T-helper 1 cell treated with Interleukin-12 subunit alpha and Interleukin-12 subunit beta and Interleukin-4 antibody, amounts not matched to agents 30 μg/mL and 1 μg/mL, for 36 hours (primary cell): ENCODE data around the gene GRIK5.

Experiments
- H3K27ac Mint-ChIP-seq: one replicate; pipeline ENCODE4 v1.8.0; 2021; ENCODE audit warnings: mild to moderate bottlenecking, mixed read lengths
- H3K27me3 Mint-ChIP-seq: one replicate; pipeline ENCODE4 v1.8.0; 2021; ENCODE audit warnings: low read depth, mixed read lengths
- H3K36me3 Mint-ChIP-seq: one replicate; pipeline ENCODE4 v1.8.0; 2021; ENCODE audit warnings: low read depth, mixed read lengths
- H3K4me1 Mint-ChIP-seq: one replicate; pipeline ENCODE4 v1.8.0; 2021; ENCODE audit warnings: low read depth, mixed read lengths
- H3K4me3 Mint-ChIP-seq: one replicate; pipeline ENCODE4 v1.8.0; 2021; ENCODE audit warnings: mild to moderate bottlenecking, moderate library complexity, mixed read lengths
- H3K9me3 Mint-ChIP-seq: one replicate; pipeline ENCODE4 v1.8.0; 2021; ENCODE audit warnings: mixed read lengths

GRIK5 gene

DNA sequence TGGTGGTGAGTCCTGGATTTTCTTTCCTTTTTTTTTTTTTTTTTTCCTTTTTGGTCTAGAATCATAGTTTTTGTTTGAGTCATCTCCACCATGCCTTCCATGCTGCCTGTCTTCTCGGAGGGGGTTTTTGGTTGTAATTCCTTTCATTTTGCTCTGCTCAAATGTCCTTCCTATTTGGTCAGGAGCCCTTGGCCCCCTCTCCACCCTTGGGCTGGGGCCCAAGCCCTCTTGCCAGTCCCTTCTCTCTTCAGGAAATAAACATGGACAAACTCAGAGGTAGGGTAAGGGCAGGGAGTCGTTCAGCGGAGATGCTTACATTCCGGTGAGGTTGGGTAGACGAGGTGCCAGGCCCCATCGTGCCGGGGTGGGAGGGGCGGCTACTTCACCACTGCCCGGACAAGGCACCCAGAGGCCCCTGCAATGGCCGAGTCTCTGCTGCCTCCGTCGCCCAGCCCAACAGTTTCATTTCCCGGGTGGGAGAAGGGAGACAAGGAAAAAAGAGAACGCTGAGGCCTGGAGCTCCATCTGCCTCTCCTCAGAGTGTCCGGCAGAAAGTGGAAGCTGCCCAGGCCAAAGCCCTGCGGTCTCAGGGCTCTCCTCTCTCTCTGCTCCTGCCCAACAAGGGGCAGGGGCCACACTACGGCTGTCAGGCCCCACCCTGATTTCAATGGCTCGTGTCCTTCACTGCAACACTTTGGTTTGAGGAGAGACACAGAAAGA lies 18.6 kb upstream of the GRIK5 start:
- H3K27ac Mint-ChIP-seq, result peak overlapping the region; percentile 62

DNA sequence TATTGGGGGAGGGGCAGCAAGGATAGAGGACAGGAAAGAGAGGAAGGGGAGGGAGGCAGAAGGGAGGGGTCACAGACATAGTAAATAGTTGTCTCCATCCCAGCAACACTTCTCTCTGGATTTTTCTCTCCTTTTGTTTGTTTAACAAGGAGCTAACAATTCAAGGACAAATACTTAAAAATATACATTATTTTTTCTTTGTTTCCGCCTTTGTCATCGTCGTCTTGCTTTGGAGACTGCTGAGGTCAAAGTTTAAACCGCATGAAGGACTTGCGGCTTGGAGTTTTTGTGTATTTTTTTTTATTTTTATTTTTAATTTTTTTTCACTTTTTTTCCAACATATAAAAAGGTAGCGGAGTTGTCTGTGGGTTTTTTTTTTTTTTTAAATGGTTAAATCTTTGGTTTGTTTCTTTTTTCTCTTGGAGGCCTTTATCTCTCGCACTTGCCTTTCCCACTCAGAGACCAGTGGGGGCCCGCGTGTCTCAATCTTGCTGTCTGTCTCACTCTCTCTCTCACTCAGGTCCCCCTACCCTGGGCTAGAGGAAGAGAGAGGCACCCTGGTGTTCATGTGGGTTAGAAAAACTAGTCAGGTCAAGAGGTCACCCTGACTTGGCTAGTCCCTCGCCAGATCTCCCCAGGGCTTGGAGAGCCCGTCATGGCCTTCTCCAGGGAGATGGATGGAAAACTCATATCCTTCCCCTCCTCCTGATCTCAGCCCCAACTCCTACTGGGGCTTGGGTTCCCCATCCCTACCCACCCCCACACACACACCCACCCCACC lies 17.0 kb upstream of the GRIK5 start:
- Mint-ChIP-seq H3K27ac (no peak overlapping the region), H3K9me3 (no peaks in the 10 kb centered on the region), H3K27me3 (no peaks in the 10 kb centered on the region)

More for the DNA sequence above, 18.6 kb upstream of the GRIK5 start:
- Mint-ChIP-seq H3K4me1 (peaks cover 36% of the 10 kb centered on the region), H3K9me3 (no peaks in the 10 kb centered on the region), H3K36me3 (peaks cover 17% of the 10 kb centered on the region), H3K27me3 (no peaks in the 10 kb centered on the region), H3K4me3 (no peak overlapping the region)

DNA sequence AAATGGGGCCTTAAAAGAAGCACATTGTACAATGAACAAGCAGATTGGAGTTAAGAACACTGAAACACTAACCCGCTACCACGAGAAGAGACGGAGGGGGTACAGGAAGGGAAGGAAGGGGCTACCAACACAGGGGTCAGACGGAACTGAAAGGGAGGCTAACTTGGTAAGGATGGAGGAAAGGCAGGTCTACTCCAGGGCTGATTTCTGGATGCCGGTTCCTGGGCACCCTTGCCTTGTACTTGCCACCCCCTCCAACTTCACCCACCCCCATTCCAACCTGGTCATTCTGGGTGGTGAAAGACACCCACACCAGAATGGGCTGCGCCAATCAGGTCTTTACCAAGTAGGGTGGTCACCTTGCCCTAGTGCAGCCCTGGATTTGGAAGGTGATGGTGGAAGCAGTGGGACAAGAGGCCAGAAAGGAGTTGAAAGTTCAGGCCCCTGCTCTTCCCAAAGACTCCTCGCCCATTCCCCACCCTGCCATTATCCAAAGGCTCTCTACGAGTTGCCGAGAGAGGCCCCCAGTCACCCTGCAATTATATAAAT lies 16.3 kb upstream of the GRIK5 start:
- H3K9me3 Mint-ChIP-seq, result no peaks in the 10 kb centered on the region
- no peaks in the 10 kb centered on the region for H3K27me3 Mint-ChIP-seq
- H3K4me1 Mint-ChIP-seq, result peaks cover 36% of the 10 kb centered on the region
- H3K27ac Mint-ChIP-seq, result no peak overlapping the region
- peaks cover 18% of the 10 kb centered on the region for H3K36me3 Mint-ChIP-seq
- no peak overlapping the region for H3K4me3 Mint-ChIP-seq

More for the DNA sequence above, 17.0 kb upstream of the GRIK5 start:
- peaks cover 31% of the 10 kb centered on the region for H3K4me1 Mint-ChIP-seq
- no peak overlapping the region for H3K4me3 Mint-ChIP-seq
- H3K36me3 Mint-ChIP-seq, result peaks cover 12% of the 10 kb centered on the region

DNA sequence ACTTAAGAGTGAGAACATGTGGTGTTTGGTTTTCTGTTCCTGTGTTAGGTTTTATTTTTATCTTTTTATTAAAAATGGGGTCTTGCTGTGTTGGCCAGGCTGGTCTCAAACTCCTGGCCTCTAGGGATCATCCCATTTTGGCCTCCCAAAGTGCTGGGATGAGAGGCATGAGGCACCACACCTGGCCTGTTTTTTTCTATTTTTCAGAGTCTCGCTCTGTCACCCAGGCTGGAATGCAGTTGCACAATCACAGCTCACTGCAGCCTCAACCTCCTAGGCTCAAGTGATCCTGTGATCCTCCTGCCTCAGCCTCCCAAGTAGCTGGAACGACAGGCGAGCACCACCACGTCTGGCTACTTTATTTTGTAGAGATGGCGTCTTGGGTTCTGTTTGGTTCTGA lies 13.5 kb upstream of the GRIK5 start:
- Mint-ChIP-seq H3K4me3 (no peak overlapping the region), H3K9me3 (no peaks in the 10 kb centered on the region), H3K27ac (no peak overlapping the region), H3K36me3 (peaks cover 14% of the 10 kb centered on the region), H3K27me3 (no peaks in the 10 kb centered on the region), H3K4me1 (peaks cover 15% of the 10 kb centered on the region)

DNA sequence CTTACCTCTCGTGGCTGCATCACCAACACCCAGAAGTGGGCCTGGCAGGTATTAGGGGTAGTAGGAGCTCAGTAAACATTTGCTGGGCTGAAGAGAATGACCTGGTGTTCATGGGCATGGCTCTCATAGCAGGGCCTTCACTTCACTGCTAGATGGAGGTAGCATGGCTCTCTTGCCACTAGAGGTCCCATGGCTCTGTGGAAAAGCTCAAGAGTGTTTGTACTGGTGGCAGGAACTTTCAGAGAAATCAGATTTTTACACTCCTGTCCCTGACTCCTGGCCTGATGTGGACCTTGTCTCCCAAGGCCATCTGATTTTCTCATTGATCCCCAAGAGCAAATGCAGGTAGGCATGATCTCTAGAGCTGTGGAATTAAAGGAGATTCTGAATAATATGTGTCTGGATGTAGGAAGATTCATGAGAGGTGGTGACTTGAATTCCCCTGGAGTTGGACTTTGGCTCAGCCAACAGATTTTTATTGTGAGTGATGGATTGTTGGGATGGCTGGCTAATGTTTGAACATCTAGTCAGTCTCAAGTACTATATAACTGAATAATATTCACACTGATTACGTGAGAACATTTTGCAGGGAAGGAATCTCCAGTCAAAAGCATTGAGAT lies 11.7 kb upstream of the GRIK5 start:
- Mint-ChIP-seq H3K4me1 (peaks cover 30% of the 10 kb centered on the region), H3K9me3 (no peaks in the 10 kb centered on the region), H3K27me3 (no peaks in the 10 kb centered on the region), H3K36me3 (peaks cover 20% of the 10 kb centered on the region), H3K4me3 (no peak overlapping the region), H3K27ac (peak overlapping the region; percentile 31)

DNA sequence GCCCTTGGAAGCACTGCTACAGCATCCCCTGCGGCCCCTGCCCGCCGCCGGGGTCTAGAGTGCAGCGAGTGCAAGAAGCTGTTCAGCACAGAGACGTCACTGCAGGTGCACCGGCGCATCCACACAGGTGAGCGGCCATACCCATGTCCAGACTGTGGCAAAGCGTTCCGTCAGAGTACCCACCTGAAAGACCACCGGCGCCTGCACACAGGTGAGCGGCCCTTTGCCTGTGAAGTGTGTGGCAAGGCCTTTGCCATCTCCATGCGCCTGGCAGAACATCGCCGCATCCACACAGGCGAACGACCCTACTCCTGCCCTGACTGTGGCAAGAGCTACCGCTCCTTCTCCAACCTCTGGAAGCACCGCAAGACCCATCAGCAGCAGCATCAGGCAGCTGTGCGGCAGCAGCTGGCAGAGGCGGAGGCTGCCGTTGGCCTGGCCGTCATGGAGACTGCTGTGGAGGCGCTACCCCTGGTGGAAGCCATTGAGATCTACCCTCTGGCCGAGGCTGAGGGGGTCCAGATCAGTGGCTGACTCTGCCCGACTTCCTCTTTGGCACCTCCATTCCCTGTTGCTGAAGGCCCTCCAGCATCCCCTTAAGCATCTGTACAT lies 10.9 kb upstream of the GRIK5 start:
- H3K4me3 Mint-ChIP-seq, result no peak overlapping the region
- no peaks in the 10 kb centered on the region for H3K27me3 Mint-ChIP-seq
- H3K4me1 Mint-ChIP-seq, result peaks cover 34% of the 10 kb centered on the region
- peaks cover 20% of the 10 kb centered on the region for H3K36me3 Mint-ChIP-seq
- no peaks in the 10 kb centered on the region for H3K9me3 Mint-ChIP-seq
- H3K27ac Mint-ChIP-seq, result no peak overlapping the region

DNA sequence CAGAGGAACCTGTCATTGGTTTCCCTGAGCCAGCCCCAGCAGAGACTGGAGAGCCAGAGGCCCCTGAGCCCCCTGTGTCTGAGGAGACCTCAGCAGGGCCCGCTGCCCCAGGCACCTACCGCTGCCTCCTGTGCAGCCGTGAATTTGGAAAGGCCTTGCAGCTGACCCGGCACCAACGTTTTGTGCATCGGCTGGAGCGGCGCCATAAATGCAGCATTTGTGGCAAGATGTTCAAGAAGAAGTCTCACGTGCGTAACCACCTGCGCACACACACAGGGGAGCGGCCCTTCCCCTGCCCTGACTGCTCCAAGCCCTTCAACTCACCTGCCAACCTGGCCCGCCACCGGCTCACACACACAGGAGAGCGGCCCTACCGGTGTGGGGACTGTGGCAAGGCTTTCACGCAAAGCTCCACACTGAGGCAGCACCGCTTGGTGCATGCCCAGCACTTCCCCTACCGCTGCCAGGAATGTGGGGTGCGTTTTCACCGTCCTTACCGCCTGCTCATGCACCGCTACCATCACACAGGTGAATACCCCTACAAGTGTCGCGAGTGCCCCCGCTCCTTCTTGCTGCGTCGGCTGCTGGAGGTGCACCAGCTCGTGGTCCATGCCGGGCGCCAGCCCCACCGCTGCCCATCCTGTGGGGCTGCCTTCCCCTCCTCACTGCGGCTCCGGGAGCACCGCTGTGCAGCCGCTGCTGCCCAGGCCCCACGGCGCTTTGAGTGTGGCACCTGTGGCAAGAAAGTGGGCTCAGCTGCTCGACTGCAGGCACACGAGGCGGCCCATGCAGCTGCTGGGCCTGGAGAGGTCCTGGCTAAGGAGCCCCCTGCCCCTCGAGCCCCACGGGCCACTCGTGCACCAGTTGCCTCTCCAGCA lies 10.1 kb upstream of the GRIK5 start:
- Mint-ChIP-seq H3K4me3 (no peak overlapping the region), H3K36me3 (peaks cover 24% of the 10 kb centered on the region), H3K4me1 (peaks cover 40% of the 10 kb centered on the region), H3K27me3 (no peaks in the 10 kb centered on the region), H3K27ac (no peak overlapping the region), H3K9me3 (no peaks in the 10 kb centered on the region)

DNA sequence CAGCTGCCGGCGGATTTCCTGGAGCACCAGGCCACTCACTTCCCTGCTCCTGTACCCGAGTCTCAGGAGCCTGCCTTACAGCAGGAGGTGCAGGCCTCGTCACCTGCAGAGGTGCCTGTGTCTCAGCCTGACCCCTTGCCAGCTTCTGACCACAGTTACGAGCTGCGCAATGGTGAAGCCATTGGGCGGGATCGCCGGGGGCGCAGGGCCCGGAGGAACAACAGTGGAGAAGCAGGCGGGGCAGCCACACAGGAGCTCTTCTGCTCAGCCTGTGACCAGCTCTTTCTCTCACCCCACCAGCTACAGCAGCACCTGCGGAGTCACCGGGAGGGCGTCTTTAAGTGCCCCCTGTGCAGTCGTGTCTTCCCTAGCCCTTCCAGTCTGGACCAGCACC lies 9.3 kb upstream of the GRIK5 start:
- Mint-ChIP-seq H3K36me3 (peaks cover 24% of the 10 kb centered on the region), H3K4me3 (no peak overlapping the region), H3K9me3 (no peaks in the 10 kb centered on the region), H3K27ac (no peak overlapping the region), H3K4me1 (peaks cover 42% of the 10 kb centered on the region), H3K27me3 (no peaks in the 10 kb centered on the region)

DNA sequence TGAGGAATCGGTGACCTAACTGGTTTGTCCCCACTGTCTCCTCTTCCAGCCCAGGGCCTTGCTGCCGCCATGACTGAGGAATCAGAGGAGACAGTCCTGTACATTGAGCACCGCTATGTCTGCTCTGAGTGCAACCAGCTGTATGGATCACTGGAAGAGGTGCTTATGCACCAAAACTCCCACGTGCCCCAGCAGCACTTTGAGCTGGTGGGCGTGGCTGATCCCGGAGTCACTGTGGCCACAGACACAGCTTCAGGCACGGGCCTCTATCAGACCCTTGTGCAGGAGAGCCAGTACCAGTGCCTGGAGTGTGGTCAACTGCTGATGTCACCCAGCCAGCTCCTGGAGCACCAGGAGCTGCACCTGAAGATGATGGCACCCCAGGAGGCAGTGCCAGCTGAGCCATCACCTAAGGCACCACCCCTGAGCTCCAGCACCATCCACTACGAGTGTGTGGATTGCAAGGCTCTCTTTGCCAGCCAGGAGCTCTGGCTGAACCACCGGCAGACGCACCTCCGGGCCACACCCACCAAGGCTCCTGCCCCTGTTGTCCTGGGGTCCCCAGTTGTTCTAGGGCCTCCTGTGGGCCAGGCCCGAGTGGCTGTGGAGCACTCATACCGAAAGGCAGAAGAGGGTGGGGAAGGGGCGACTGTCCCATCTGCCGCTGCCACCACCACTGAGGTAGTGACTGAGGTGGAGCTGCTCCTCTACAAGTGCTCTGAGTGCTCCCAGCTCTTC lies 8.7 kb upstream of the GRIK5 start:
- Mint-ChIP-seq H3K27ac (no peak overlapping the region), H3K36me3 (peaks cover 21% of the 10 kb centered on the region), H3K4me1 (peaks cover 42% of the 10 kb centered on the region), H3K27me3 (no peaks in the 10 kb centered on the region), H3K4me3 (peak overlapping the region; percentile 94), H3K9me3 (no peaks in the 10 kb centered on the region)

DNA sequence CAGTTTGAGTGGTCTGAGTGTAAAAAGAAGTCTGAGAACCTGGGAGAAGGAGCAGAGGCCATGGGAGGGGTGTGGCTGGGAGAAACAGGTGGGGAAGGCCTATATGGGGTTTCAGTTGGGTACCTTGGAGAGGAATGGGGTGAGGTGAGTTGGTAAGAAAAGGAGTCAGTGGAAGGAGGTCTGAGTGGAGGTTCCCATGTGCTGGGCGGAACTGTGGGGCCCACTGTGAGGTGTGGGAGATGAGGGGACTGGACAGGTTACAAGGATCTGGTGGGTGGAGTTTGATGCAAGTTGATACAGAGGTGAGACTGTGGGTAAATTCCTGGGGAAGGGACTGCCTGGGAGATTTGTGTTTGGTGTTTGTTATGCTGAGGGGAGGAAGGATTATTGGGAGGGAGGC lies 8.1 kb upstream of the GRIK5 start:
- H3K4me1 Mint-ChIP-seq, result peaks cover 42% of the 10 kb centered on the region
- H3K27me3 Mint-ChIP-seq, result no peaks in the 10 kb centered on the region
- peaks cover 21% of the 10 kb centered on the region for H3K36me3 Mint-ChIP-seq
- no peaks in the 10 kb centered on the region for H3K9me3 Mint-ChIP-seq
- H3K4me3 Mint-ChIP-seq, result peak overlapping the region; percentile 94
- H3K27ac Mint-ChIP-seq, result peak overlapping the region; percentile 71

DNA sequence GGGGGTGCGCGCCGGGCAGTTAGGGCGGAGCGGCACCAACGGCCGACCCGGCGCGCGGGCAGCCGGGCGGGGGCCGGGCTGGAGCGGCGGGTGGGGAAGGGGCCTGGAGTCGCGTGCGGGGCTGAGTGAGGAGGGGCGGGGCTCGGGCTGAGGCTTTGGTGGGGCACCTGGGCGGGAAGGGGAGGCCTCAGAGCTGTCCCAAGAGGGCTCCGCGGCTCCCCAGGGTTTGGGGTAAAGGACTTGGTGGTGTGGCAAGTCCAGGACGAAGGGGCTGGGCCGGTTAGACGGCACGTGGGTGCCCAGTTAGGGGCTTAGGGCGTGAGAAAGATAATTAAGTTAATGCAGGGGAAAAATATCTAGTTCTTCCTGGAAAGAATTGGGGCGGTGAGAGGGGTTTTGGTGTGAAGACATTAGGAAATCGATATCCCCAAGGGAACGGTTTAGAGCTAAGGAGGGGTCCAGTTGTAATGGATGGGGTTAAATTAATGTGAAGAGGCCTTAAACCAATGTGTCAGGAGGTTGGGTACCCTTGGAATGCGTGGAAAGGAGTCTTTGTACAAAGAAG lies 6.5 kb upstream of the GRIK5 start:
- Mint-ChIP-seq H3K36me3 (peaks cover 17% of the 10 kb centered on the region), H3K4me3 (peak overlapping the region; percentile 94), H3K4me1 (peaks cover 39% of the 10 kb centered on the region), H3K27ac (peak overlapping the region; percentile 88), H3K9me3 (no peaks in the 10 kb centered on the region), H3K27me3 (no peaks in the 10 kb centered on the region)

DNA sequence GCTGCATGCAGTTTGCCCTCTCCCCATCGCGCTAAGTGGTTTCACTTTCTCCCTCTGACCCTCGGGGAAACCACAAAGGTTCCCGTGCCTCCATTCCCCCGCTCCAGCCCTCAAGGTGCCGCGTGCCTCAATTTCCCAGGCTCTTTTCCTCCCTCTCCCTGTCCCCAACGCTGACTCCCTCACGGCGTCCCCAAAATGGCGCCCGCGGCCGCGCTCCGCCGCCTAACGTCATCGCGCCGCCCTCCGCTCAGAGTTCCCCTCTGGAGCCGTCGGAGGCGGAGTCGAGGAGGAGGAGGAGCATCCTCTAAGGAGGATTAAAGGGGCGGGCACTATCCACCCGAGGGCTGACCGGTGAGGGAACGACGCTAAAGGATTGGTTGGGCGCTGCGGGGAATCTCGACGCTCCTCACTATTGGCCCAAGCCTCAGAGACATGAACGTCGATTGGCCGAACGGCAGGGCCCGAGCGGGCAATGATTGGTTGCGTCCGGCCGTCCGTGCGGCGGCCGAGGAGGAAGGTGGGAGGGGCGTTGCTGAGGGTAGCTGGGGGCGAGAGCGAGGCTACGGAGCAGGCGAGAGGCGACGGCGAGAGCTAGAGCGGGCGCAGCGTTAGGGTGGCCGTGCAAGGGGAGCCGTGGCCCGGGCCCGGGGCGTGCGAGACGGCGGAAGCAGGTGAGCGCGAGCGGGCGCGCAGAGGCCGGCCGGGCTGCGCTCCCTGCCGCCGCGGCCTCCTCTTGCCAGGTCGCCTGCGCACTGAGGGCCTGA lies 5.8 kb upstream of the GRIK5 start, which contains the start of gene ZNF574:
TSS of gene ZNF574 (plus strand) at position 551 of the 764 bp plus-strand sequence. CDS start 2,441 bp downstream, outside the sequence.
- H3K4me1 Mint-ChIP-seq, result peaks cover 37% of the 10 kb centered on the region
- peaks cover 2% of the 10 kb centered on the region for H3K27me3 Mint-ChIP-seq
- H3K27ac Mint-ChIP-seq, result peak within 1 kb of the TSS; percentile 100
- peaks cover 12% of the 10 kb centered on the region for H3K36me3 Mint-ChIP-seq
- peak within 1 kb of the TSS; percentile 97 for H3K4me3 Mint-ChIP-seq
- no peaks in the 10 kb centered on the region for H3K9me3 Mint-ChIP-seq
